ENCODE results near the gene SEPTIN2.
"Not testable (repeated sequence)": the region's sequence is repeated elsewhere in the genome, so short reads cannot be mapped to it uniquely, and the experiment has no call there.

- not testable (repeated sequence) for TF ChIP-seq CTCF (conservative IDR thresholded peaks at IDR 0.05; ENCODE audit: low read depth in 2 of 2); EZH2 (IDR thresholded peaks at IDR 0.05; ENCODE audit: low read depth, unreplicated experiment); EZH2phosphoT487 (IDR thresholded peaks at IDR 0.05; ENCODE audit: unreplicated experiment); POLR2AphosphoS5 (IDR thresholded peaks at IDR 0.05; ENCODE audit: low read depth); JUNB (IDR thresholded peaks at IDR 0.05; ENCODE audit: unreplicated experiment)
Observed at GRCh38 chr2:241278306-241278705, 37.4 kb upstream of the SEPTIN2 start.

Data from GM23338 (cell line).